ENCODE data around the gene ODAD4.

GRCh38 chr17:41930009-41930832, at the start of gene ODAD4:
- TF ChIP-seq YY1 (IDR thresholded peaks at IDR 0.05; ENCODE audit: insufficient read depth, insufficient read length) (no peak), ZNF274 (IDR thresholded peaks at IDR 0.05; ENCODE audit: low read depth, low read length) (no peak)

Data from NT2/D1 (cell line).